IPS-15b (cell line): Measurements from ENCODE around the gene LRRC3.

Experiments used
- H3K27me3 ChIP-seq: one replicate; pipeline ENCODE4 v1.6.1; 2013; ENCODE audit warnings: low read length; ENCODE audit not compliant: control insufficient read depth, insufficient read depth
- H3K36me3 ChIP-seq: one replicate; pipeline ENCODE4 v1.6.1; 2013; ENCODE audit warnings: low read length; ENCODE audit not compliant: control insufficient read depth, insufficient read depth
- H3K4me1 ChIP-seq: one replicate; pipeline ENCODE4 v1.6.1; 2013; ENCODE audit warnings: mild to moderate bottlenecking, low read length; ENCODE audit not compliant: control insufficient read depth, insufficient read depth
- H3K4me3 ChIP-seq: one replicate; pipeline ENCODE4 v1.5.1; 2013; ENCODE audit warnings: low read depth, low read length
- H3K9ac ChIP-seq: one replicate; pipeline ENCODE4 v1.6.1; 2013; ENCODE audit warnings: low read depth, mild to moderate bottlenecking, low read length
- H3K9me3 ChIP-seq: one replicate; pipeline ENCODE4 v1.6.1; 2013; ENCODE audit warnings: mild to moderate bottlenecking, low read length; ENCODE audit not compliant: control insufficient read depth, insufficient read depth

The LRRC3 gene

DNA sequence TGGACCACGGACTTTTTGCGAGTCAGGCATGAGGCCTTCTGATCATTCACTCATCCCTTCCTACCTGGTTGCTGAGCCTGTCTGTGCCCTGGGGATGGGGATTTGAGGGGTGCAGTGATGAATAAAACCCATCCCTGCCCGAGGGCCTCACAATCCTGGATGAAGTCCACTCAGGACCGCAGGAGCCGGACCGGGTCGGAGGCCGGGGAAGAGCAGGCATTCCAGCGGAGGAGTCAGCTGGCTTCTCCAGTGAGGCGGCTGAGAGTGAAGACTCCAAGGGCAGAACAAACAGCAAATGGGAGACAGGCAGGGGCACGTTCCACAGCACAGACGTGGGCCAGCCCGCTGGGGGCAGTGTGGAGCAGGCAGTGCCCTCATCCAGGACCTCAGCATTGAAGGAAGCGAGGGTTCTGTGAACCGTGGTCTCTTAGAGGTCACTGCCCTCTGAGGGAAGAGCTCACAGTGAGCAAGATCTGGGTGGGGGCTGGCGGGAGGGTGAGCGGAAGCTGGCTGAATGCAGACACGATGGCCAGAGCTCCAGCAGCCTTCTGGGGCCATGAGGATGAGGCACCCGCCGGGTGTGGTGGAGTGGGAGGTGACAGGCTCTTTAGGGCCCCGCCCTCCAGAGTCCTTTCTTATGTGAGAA, 10.9 kb upstream of the LRRC3 start:
- no peaks in the 10 kb centered on the region for H3K4me1 ChIP-seq
- no peaks in the 10 kb centered on the region for H3K9me3 ChIP-seq
- no peak overlapping the region for H3K9ac ChIP-seq
- no peaks in the 10 kb centered on the region for H3K27me3 ChIP-seq
- no peak overlapping the region for H3K4me3 ChIP-seq
- no peaks in the 10 kb centered on the region for H3K36me3 ChIP-seq

DNA sequence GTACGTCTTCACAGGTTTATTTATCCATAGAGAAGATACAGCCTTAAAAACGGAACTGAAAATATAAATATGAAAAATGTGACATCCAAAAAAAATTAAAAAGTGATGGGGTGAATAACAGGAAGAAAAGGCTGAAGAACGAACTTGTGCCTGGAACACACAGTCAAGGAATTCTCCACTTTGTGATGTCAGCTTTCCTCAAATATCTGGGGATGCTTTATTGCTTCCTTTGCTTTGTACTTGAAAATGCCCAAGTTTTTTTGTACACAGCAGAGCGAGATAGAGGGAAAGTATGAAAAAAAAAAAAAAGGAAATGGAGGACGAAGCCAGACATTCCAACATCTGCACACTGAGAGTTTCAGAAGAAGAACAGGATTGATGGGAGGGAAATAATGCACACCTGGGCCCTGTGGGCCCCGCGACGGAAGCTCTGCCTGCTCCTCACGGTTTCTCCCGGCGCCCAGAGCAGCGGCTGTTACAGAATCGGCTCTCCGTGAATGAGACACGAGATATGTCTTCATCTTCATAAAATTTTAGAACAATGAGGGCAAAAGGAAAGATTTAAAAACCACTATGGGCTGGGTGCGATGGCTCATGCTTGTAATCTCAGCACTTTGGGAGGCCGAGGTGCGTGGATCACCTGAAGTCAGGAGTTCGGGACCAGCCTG, 10.0 kb upstream of the LRRC3 start:
- Histone ChIP-seq H3K9ac (no peak overlapping the region), H3K36me3 (no peaks in the 10 kb centered on the region), H3K4me3 (no peak overlapping the region), H3K4me1 (no peaks in the 10 kb centered on the region), H3K27me3 (no peaks in the 10 kb centered on the region), H3K9me3 (no peaks in the 10 kb centered on the region)

DNA sequence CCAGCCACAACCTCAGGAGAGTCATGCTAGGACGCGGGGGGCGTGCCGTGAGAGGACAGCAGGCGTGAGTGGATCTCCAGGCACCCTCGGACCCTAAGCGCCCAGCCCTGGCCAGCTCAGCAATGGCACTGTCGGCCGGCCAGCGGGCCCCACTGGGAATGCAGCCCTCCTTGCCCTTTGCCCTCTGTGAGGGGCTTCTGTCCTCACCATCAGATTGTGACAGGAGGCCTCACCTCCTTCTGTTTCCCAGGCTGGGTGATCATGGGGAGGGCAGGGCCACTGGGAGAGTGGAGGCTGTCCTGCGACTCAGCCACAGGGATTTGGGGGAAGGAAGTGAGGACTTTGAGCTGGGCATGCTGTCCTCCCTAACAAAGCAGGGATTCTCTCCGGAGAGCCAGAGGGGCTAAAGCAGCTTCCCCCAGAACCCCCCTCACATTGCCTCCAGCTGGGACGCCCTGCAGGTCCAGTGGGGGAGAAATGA, 6.6 kb upstream of the LRRC3 start:
- no peak overlapping the region for H3K4me3 ChIP-seq
- no peaks in the 10 kb centered on the region for H3K4me1 ChIP-seq
- H3K27me3 ChIP-seq, result no peaks in the 10 kb centered on the region
- no peak overlapping the region for H3K9ac ChIP-seq
- no peaks in the 10 kb centered on the region for H3K36me3 ChIP-seq
- no peaks in the 10 kb centered on the region for H3K9me3 ChIP-seq

DNA sequence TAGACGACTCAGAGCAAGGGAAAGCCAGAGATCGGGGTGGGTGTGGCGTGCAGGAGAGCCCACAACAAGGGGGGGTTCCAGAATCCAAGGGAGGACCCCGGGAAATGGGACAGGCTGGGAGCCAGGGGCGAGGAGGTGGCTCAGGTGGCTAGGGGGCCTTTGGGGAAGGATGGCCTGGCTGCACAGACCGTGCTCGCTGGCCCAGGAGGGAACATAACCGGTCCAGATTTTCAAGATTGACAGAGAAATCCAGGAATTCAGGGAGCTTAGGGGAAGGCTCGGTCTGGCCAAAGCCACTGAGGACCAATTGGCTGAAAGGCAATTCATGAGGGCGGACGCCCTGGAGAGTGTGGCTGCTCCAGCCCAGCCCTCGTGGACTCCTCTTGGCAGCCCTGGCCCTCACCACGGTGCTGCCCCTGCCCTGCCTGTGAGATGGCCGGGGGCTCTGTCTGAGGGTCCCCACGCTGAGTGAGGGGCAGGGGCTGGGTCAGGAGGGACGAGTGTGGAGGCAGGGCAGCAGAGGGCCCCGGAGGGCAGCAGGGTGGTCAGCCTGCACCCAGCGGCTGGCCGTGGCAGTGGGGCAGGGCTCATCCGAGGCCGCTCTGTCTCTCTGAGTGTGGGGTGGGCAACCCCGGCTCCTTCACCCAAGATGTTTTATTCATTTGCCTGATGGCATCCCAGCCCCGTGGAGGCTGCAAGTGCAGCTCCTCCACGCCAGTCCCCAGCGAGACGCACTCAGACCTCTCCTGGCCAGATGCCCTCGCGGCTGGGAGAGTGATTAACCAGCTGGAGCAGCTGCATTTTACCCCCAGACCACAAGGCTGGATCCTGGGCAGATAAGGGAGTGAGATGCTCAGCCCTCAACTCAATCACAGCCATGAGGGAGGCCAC, 5.6 kb upstream of the LRRC3 start:
- H3K9me3 ChIP-seq, result no peaks in the 10 kb centered on the region
- H3K9ac ChIP-seq, result no peak overlapping the region
- H3K4me1 ChIP-seq, result no peaks in the 10 kb centered on the region
- H3K4me3 ChIP-seq, result no peak overlapping the region
- H3K27me3 ChIP-seq, result peaks cover 3% of the 10 kb centered on the region
- no peaks in the 10 kb centered on the region for H3K36me3 ChIP-seq

DNA sequence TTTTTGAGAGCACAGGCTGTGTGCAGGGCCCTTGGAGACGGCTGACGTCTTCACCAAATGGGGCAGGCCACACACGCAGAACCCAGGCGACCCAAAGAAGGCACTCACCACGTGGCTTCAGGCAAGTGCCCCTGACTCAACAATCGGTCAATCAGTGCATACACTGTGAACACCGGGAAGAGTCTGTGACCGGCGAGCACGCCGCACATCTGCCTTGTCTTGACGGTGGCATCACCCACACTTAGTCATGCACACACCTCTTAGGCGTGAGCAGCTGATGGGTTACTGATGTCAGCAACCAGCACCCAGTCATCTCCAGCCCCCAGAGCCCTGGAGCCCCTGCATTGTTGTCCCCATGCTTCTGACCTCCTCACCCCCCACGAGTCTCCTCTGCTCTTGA, 4.9 kb upstream of the LRRC3 start:
- Histone ChIP-seq H3K9ac (no peak overlapping the region), H3K27me3 (peaks cover 3% of the 10 kb centered on the region), H3K36me3 (no peaks in the 10 kb centered on the region), H3K4me3 (no peak overlapping the region), H3K9me3 (no peaks in the 10 kb centered on the region), H3K4me1 (no peaks in the 10 kb centered on the region)

DNA sequence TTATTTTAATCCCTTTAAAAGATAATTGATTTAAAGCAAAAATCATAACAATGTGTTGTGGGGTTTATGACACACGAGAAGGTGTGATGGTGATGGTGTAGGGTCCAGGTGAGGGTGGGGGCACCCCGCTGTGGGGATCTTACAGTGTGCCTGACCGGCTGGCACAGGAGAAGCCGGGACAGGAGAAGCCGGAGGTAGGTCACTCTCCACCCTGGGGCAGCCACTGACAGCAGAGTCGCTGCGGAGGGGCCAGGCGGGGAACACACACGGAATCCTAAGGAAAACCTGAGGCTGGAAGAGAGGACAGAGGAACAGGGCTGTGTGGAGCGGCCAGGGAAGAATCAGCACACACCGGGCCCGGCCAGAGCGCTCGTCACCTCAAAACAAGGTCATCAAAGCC, 4.3 kb upstream of the LRRC3 start:
- Histone ChIP-seq H3K9ac (no peak overlapping the region), H3K9me3 (no peaks in the 10 kb centered on the region), H3K4me3 (no peak overlapping the region), H3K36me3 (no peaks in the 10 kb centered on the region), H3K4me1 (no peaks in the 10 kb centered on the region), H3K27me3 (peaks cover 3% of the 10 kb centered on the region)

DNA sequence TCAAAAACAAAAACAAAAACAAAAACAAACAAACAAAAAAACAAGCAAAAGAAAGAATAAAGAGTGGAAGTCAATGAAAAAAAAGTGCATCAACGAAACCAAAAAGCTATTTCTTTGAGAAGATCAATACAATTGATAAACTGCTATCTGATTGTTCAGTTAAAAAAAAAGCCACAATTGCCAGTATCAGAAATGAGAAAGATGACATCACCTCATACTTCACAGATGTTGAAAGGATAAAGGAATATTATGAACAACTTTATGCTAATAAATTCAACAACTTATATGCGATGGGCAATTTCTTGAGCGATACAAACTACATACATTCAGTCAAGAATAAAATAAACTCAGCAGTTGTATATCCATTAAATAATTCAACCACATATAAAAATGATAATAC, 2.2 kb upstream of the LRRC3 start:
- H3K4me3 ChIP-seq, result no peak overlapping the region
- no peaks in the 10 kb centered on the region for H3K4me1 ChIP-seq
- no peaks in the 10 kb centered on the region for H3K9me3 ChIP-seq
- H3K36me3 ChIP-seq, result peaks cover 5% of the 10 kb centered on the region
- peaks cover 3% of the 10 kb centered on the region for H3K27me3 ChIP-seq
- no peak overlapping the region for H3K9ac ChIP-seq

DNA sequence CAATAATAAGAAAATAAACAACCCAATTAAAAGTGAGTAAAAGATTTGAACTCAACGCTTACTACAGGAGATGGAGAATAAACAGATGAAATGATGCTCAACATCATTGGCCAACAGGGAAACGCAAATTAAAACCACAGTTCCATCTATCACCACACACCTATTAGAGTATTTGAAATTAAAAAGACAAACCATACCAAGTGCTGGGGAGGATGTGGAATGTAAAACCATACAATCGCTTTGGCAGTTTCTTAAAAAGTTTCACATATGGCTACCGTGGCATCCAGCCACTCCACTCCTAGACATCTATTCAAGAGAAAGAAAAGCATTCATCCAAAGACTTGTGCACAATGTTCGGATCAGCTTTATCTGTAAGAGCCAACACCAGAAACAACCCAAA, 1.3 kb upstream of the LRRC3 start:
- H3K9ac ChIP-seq, result no peak overlapping the region
- H3K9me3 ChIP-seq, result no peaks in the 10 kb centered on the region
- H3K27me3 ChIP-seq, result peaks cover 3% of the 10 kb centered on the region
- peaks cover 5% of the 10 kb centered on the region for H3K36me3 ChIP-seq
- no peak overlapping the region for H3K4me3 ChIP-seq
- no peaks in the 10 kb centered on the region for H3K4me1 ChIP-seq

DNA sequence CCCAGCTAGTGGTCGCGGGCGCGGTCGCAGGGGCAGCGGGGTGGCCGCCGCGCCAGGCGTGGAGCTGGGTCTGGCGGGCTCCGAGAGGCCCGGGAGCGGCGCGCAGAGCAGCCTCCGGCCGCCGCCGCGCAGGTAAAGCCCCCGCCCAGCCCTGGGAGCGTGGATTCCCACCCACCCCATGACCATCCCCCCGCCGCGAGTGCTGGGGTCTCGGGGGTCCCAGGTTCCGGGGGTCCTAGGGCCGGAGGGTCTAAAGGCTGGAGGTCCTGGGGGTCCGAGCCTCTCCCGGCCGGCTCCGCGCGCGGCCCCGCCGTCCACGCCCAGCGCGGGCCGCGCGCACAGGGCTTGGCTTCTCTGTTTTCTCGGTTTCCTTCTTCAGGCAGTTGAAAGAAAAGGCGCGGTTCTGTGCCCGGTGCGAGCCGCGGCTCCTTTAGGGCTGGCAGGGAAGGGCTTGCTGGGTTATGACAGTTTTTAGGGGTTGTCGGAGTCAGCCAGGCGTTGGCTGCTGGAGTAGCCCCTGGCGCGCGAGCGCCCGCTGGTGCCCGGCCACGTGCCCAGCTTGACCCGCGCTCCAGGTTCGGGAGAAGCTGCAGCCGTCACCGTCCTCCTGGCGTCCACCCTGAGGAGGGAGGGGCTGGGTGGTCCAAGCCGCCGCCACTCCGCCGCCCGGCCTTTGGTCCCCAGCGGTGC, 359 bp downstream of the LRRC3 start:
- peak overlapping the region; percentile 37 for H3K4me3 ChIP-seq
- H3K27me3 ChIP-seq, result peaks cover 3% of the 10 kb centered on the region
- H3K4me1 ChIP-seq, result no peaks in the 10 kb centered on the region
- no peaks in the 10 kb centered on the region for H3K9me3 ChIP-seq
- H3K36me3 ChIP-seq, result peaks cover 5% of the 10 kb centered on the region
- H3K9ac ChIP-seq, result no peak overlapping the region

DNA sequence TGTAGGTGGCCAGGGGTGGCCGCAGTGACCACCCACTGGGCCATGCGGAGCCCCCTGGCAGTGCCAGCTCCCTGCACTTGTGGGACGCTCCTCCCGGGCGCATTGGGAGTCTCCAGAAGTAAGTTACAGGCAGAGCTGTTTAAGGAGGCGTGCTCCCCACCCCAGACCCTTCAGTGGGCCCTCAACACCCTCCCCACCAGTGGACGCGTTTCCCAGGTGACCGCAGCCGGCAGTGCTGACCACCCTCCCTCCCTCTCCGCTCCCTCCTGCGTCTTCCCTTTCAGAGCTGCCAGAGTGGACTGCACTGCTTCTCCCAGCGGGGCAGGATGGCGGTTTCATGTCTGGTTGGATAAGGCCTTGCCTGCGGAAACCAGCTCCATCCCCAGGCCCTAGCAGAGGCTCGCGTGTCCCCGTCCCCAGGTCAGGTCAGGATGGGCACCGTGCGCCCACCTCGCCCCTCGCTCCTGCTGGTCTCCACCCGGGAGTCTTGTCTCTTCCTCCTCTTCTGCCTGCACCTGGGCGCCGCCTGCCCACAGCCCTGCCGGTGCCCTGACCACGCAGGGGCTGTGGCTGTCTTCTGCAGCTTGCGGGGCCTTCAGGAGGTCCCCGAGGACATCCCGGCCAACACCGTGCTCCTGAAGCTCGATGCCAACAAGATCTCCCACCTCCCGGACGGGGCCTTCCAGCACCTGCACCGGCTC, 1.1 kb downstream of the LRRC3 start:
- H3K27me3 ChIP-seq, result peaks cover 3% of the 10 kb centered on the region
- H3K4me1 ChIP-seq, result no peaks in the 10 kb centered on the region
- peaks cover 5% of the 10 kb centered on the region for H3K36me3 ChIP-seq
- no peaks in the 10 kb centered on the region for H3K9me3 ChIP-seq
- H3K4me3 ChIP-seq, result peak overlapping the region; percentile 37
- no peak overlapping the region for H3K9ac ChIP-seq
